IMR-90 (cell line): ENCODE measurements around the gene SPINK14. TPM values are rescaled to one million over a fixed set of nuclear protein-coding genes. Genes with fewer than 3 reads are reported as not detected.

Experiments
- ATAC-seq: fragments of 200-7000 bp; cut with Tn5 transposase; 2 replicates; pipeline ENCODE4 v1.9.1; 2020; ENCODE audit warnings: low read depth, mild to moderate bottlenecking, moderate library complexity
- BruUV-seq: library from RNA; stranded (reverse); fragments of 400-500 nt; replicated peaks from 2 replicates; lab custom pipeline; 2021; lab: Mats Ljungman, UMichigan
- CTCF ChIA-PET: fragments of 300-600 bp; formaldehyde crosslinking; extraction: SDS; loops from one replicate; lab custom pipeline; 2021; ENCODE audit warnings: antibody characterized with exemption; lab: Yijun Ruan, JAX
- POLR2A ChIA-PET: fragments of 300-600 bp; sonication (Branson Sonifier 250); formaldehyde crosslinking; loops from one replicate; lab custom pipeline; 2022; ENCODE audit warnings: antibody characterized with exemption; ENCODE audit not compliant: unreplicated experiment; lab: Charles Lee
- DNase-seq: peaks from one replicate; pipeline ENCODE4 v3.0.0; 2013
- H2AFZ ChIP-seq: replicated peaks from 2 replicates; pipeline ENCODE3; 2013; ENCODE audit warnings: low read length, mild to moderate bottlenecking; ENCODE audit not compliant: poor library complexity
- H2AK5ac ChIP-seq: 2 replicates; pipeline ENCODE4 v1.6.1; 2013; ENCODE audit warnings: low read depth, low read length, inconsistent platforms
- H2AK9ac ChIP-seq: replicated peaks from 2 replicates; pipeline ENCODE3; 2013; ENCODE audit warnings: mild to moderate bottlenecking, low read depth, low read length, moderate library complexity; ENCODE audit not compliant: poor library complexity
- H2BK120ac ChIP-seq: 2 replicates; pipeline ENCODE4 v1.6.1; 2013; ENCODE audit warnings: low read depth, low read length, inconsistent platforms
- H2BK15ac ChIP-seq: 3 replicates; pipeline ENCODE4 v1.6.1; 2013; ENCODE audit warnings: low read depth, low read length, inconsistent platforms
- H2BK20ac ChIP-seq: 2 replicates; pipeline ENCODE4 v1.6.1; 2013; ENCODE audit warnings: low read depth, mild to moderate bottlenecking, inconsistent platforms, low read length, moderate library complexity
- H2BK5ac ChIP-seq: 2 replicates; pipeline ENCODE4 v1.6.1; 2013; ENCODE audit warnings: mild to moderate bottlenecking, low read depth, low read length, inconsistent platforms; ENCODE audit not compliant: poor library complexity, severe bottlenecking
- H3K14ac ChIP-seq: replicated peaks from 2 replicates; pipeline ENCODE4 v1.6.1; 2013; ENCODE audit warnings: low read depth, low read length, inconsistent platforms
- H3K18ac ChIP-seq: 2 replicates; pipeline ENCODE4 v1.6.1; 2013; ENCODE audit warnings: low read depth, low read length, control low read depth
- H3K23ac ChIP-seq: 2 replicates; pipeline ENCODE4 v1.6.1; 2013; ENCODE audit warnings: low read depth, low read length, inconsistent platforms
- H3K27ac ChIP-seq: 2 replicates; pipeline ENCODE4 v1.5.1; 2013; ENCODE audit warnings: mild to moderate bottlenecking, control low read depth, low read length; ENCODE audit not compliant: insufficient read depth
- H3K27me3 ChIP-seq: 2 replicates; pipeline ENCODE4 v1.6.1; 2013; ENCODE audit warnings: low read length; ENCODE audit not compliant: control insufficient read depth, insufficient read depth
- H3K36me3 ChIP-seq: 2 replicates; pipeline ENCODE4 v1.6.1; 2013; ENCODE audit warnings: low read length, mixed read lengths; ENCODE audit not compliant: control insufficient read depth, insufficient read depth
- H3K4ac ChIP-seq: 2 replicates; pipeline ENCODE4 v1.6.1; 2013; ENCODE audit warnings: low read depth, low read length, inconsistent platforms
- H3K4me1 ChIP-seq: 2 replicates; pipeline ENCODE4 v1.6.1; 2013; ENCODE audit warnings: low read length, mixed read lengths; ENCODE audit not compliant: control insufficient read depth, insufficient read depth
- H3K4me2 ChIP-seq: 2 replicates; pipeline ENCODE4 v1.6.1; 2013; ENCODE audit warnings: low read depth, mild to moderate bottlenecking, control low read depth, low read length, moderate library complexity
- H3K4me3 ChIP-seq: 2 replicates; pipeline ENCODE4 v1.5.1; 2013; ENCODE audit warnings: low read depth, mild to moderate bottlenecking, control low read depth, low read length, moderate library complexity; ENCODE audit not compliant: insufficient read depth
- H3K56ac ChIP-seq: 2 replicates; pipeline ENCODE4 v1.6.1; 2013; ENCODE audit warnings: low read length, inconsistent platforms; ENCODE audit not compliant: insufficient read depth; ENCODE audit errors: extremely low read depth
- H3K79me1 ChIP-seq, 2 experiments: 2 replicates each; pipeline ENCODE4 v1.6.1; 2013; ENCODE audit warnings: low read length in 2 of 2, inconsistent platforms in 1 of 2, low read depth in 1 of 2
- H3K9ac ChIP-seq: 2 replicates; pipeline ENCODE4 v1.6.1; 2013; ENCODE audit warnings: low read depth, low read length, control low read depth
- H3K9me1 ChIP-seq: 2 replicates; pipeline ENCODE4 v1.6.1; 2013; ENCODE audit warnings: low read length, inconsistent platforms; ENCODE audit not compliant: insufficient read depth
- H3K9me3 ChIP-seq: 2 replicates; pipeline ENCODE4 v1.6.1; 2013; ENCODE audit warnings: low read length; ENCODE audit not compliant: control insufficient read depth, insufficient read depth
- H4K20me1 ChIP-seq: 2 replicates; pipeline ENCODE4 v1.6.1; 2013; ENCODE audit warnings: low read length, inconsistent platforms; ENCODE audit not compliant: insufficient read depth
- H4K5ac ChIP-seq: 2 replicates; pipeline ENCODE4 v1.6.1; 2013; ENCODE audit warnings: mild to moderate bottlenecking, low read depth, low read length, control low read depth
- H4K8ac ChIP-seq, 2 experiments: 2 replicates each; pipeline ENCODE4 v1.6.1; 2013; ENCODE audit warnings: low read depth in 2 of 2, low read length in 2 of 2, control low read depth in 1 of 2, inconsistent platforms in 1 of 2
- H4K91ac ChIP-seq: 2 replicates; pipeline ENCODE4 v1.6.1; 2013; ENCODE audit warnings: low read depth, low read length, inconsistent platforms; ENCODE audit not compliant: insufficient read depth
- CHD1 ChIP-seq: IDR thresholded peaks from 2 replicates; pipeline ENCODE4 v1.6.1; 2012; ENCODE audit warnings: low read depth, low read length, improper control_type of control experiment
- NFE2L2 ChIP-seq: fragments of 150-350 bp; IDR thresholded peaks from 2 replicates; pipeline ENCODE4 v1.6.1; 2016; ENCODE audit warnings: low read depth, mild to moderate bottlenecking, low read length
- WGBS, 2 experiments: methylation state at CpG; one replicate each; pipeline versions ENCODE4 v1.1.5 to v1.1.7; 2013; ENCODE audit warnings: missing lambda C conversion rate in 2 of 2; ENCODE audit not compliant: insufficient read length in 1 of 2; ENCODE audit errors: extremely low coverage in 2 of 2; 5-methylcytosine and 5-hydroxymethylcytosine counted together
- dilution Hi-C: fragments of 300-500 bp; cut with HindIII; formaldehyde crosslinking; loops from one replicate; pipeline ENCODE4 v1.14.3; 2018; ENCODE audit warnings: low sequenced_read_pairs; ENCODE audit not compliant: unreplicated experiment
- in situ Hi-C: fragments of 300-500 bp; cut with MboI; formaldehyde crosslinking; loops from 3 replicates; pipeline ENCODE4 v1.14.3; 2019; ENCODE audit warnings: low sequenced_read_pairs, inconsistent platforms, mixed read lengths
- intact Hi-C: fragments of 100-400 bp; cut with micrococcal nuclease; formaldehyde crosslinking; loops from 2 replicates; pipeline ENCODE4 v1.10.0; 2022
- polyA plus RNA-seq, 3 experiments: library from polyadenylated mRNA; depleted of rRNA; stranded (reverse); fragments of >200 nt; gene quantifications; 2 replicates each; pipeline ENCODE4 v1.2.3, GENCODE V29; 2012; ENCODE audit warnings: low replicate concordance in 1 of 3
- total RNA-seq: library from RNA; depleted of rRNA; stranded (reverse); fragments of >200 nt; gene quantifications from 2 replicates; pipeline ENCODE4 v1.2.3, GENCODE V29; 2012

SPINK14 gene
- total and polyA plus RNA-seq, 2 of the 4 experiments (the other 2 are of a cell fraction), result not detected

DNA sequence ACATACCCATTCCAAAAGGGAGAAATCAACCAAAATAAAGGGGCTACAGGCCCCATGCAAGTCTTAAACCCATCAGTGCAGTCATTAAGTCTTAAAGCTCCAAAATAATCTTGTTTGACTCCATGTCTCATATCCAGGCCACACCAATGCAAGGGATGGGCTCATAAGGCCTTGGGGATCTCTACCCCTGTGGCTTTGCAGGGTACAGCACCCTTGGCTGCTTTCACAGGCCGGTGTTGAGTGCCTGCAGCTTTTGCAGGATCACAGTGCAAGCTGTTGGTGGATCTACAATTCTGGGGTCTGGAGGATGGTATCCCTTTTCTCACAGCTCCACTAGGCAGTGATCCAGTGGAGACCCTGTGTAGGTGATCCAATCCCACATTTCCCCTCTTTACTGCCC, 5.0 kb upstream of the SPINK14 start:
- Histone ChIP-seq H3K27me3 (no peaks in the 10 kb centered on the region), H2BK20ac (no peak overlapping the region), H3K36me3 (no peaks in the 10 kb centered on the region), H3K4me3 (no peak overlapping the region), H3K18ac (no peak overlapping the region), H2BK15ac (no peak overlapping the region), H3K4me1 (no peaks in the 10 kb centered on the region), H2BK120ac (no peak overlapping the region), H4K5ac (no peak overlapping the region), H2AK9ac (no peak overlapping the region), H4K20me1 (no peaks in the 10 kb centered on the region), H2BK5ac (no peak overlapping the region), H3K14ac (no peak overlapping the region), H3K4ac (no peak overlapping the region), H3K23ac (no peak overlapping the region), H4K91ac (no peak overlapping the region), H3K9me1 (no peaks in the 10 kb centered on the region), H4K8ac (no peak overlapping the region), H2AFZ (no peak overlapping the region), H2AK5ac (no peak overlapping the region), H3K4me2 (no peak overlapping the region), H3K27ac (no peak overlapping the region), H3K9ac (no peak overlapping the region), H3K9me3 (no peaks in the 10 kb centered on the region), H3K56ac (no peak overlapping the region), H3K79me1 (no peaks in the 10 kb centered on the region)
- POLR2A ChIA-PET, result no interaction called here
- ATAC-seq (no peak), DNase-seq (no peak)
- CTCF ChIA-PET, result no interaction called here
- no CpG with 5 or more reads among the region's 1 CpG for WGBS, 2 experiments
- dilution Hi-C loops (no loop called here), intact Hi-C loops (no loop called here), in situ Hi-C loops (no loop called here)
- BruUV-seq, result no TSS peak
- no peak for TF ChIP-seq NFE2L2
- TF ChIP-seq CHD1, result no peak
